ENCODE results near the gene PCDHGA4.
A peak's percentile ranks its signal among the peaks of the same experiment; 100 is the strongest.
"Not testable (repeated sequence)": the region's sequence is repeated elsewhere in the genome, so short reads cannot be mapped to it uniquely, and the experiment has no call there.

The PCDHGA4 gene

GRCh38 chr5:141366016-141366896 is 11.4 kb downstream of the PCDHGA4 start:
- TF ChIP-seq, protein P1, sequence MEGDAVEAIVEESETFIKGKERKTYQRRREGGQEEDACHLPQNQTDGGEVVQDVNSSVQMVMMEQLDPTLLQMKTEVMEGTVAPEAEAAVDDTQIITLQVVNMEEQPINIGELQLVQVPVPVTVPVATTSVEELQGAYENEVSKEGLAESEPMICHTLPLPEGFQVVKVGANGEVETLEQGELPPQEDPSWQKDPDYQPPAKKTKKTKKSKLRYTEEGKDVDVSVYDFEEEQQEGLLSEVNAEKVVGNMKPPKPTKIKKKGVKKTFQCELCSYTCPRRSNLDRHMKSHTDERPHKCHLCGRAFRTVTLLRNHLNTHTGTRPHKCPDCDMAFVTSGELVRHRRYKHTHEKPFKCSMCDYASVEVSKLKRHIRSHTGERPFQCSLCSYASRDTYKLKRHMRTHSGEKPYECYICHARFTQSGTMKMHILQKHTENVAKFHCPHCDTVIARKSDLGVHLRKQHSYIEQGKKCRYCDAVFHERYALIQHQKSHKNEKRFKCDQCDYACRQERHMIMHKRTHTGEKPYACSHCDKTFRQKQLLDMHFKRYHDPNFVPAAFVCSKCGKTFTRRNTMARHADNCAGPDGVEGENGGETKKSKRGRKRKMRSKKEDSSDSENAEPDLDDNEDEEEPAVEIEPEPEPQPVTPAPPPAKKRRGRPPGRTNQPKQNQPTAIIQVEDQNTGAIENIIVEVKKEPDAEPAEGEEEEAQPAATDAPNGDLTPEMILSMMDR (IDR thresholded peaks at IDR 0.05): no peak
- peak overlapping the region; percentile 19 for H3K4me3 ChIP-seq
- no peak for DNase-seq (ENCODE audit: low spot score)
- no peak overlapping the region for H3K27ac ChIP-seq

DNA sequence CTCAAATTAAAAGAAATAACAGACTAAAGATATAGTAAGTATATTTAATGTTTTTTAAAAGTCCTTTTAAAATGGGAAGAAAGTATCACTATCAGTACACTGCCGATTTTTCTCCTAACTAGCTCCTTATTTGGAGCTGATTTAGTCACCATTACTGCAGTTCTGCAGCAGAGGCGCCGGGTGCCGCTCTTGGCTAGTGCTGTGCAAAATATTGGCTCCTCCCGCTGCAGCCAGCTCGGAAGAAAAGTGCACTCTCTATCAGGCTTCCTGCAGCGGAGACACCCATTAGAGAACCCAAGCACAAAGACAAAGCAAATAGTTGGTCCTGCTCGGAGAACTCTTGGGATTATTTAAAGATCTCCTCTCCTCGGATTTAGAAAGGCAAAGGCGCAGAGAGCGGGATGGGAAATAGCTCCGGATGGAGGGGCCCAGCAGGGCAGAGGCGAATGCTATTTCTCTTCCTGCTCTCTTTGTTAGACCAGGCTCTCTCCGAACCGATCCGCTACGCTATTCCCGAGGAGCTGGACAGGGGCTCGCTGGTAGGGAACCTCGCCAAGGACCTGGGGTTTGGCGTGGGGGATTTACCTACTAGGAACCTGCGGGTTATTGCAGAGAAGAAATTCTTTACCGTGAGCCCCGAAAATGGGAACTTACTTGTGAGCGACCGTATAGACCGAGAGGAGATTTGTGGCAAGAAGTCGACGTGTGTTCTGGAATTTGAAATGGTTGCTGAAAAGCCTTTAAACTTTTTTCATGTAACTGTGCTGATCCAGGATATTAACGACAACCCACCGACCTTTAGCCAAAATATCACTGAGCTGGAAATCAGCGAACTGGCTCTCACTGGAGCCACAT is 15.4 kb downstream of the PCDHGA4 start, which contains the start of gene PCDHGB3:
TSS of gene PCDHGB3 (plus strand) at position 249 of the 855 bp plus-strand sequence. CDS start at position 402, 153 bp downstream.
- Histone ChIP-seq H3K27ac (no peak within 1 kb of the TSS), H3K4me3 (peak within 1 kb of the TSS; percentile 57)
- DNase-seq (ENCODE audit: low spot score): no peak

DNA sequence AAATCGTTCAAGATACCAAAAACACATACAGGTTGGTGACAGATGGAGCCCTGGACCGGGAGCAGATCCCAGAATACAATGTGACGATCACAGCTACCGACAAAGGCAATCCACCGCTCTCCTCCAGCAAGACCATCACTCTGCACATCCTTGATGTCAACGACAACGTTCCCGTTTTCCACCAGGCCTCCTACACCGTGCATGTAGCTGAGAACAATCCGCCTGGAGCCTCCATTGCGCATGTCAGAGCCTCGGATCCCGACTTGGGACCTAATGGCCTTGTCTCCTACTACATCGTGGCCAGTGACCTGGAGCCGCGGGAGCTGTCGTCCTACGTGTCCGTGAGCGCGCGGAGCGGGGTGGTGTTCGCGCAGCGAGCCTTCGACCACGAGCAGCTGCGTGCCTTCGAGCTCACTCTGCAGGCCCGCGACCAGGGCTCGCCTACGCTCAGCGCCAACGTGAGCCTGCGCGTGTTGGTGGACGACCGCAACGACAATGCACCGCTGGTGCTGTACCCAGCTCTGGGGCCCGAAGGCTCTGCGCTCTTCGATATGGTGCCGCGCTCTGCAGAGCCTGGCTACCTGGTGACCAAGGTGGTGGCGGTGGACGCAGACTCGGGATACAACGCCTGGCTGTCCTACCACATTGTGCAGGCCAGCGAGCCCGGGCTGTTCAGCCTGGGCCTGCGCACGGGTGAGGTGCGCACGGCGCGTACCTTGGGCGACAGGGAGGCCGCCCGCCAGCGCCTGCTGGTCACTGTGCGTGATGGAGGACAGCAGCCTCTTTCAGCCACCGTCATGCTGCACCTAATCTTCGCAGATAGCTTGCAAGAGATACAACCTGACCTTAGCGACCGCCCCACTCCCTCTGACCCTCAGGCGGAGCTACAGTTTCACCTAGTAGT is 17.0 kb downstream of the PCDHGA4 start:
- Histone ChIP-seq H3K4me3 (peak overlapping the region; percentile 57), H3K27ac (no peak overlapping the region)
- TF ChIP-seq, protein P1 (IDR thresholded peaks at IDR 0.05): no peak
- DNase-seq (ENCODE audit: low spot score): no peak

More for the DNA sequence above, 15.4 kb downstream of the PCDHGA4 start, which contains the start of gene PCDHGB3:
- TF ChIP-seq, protein P1 (IDR thresholded peaks at IDR 0.05): no peak

DNA sequence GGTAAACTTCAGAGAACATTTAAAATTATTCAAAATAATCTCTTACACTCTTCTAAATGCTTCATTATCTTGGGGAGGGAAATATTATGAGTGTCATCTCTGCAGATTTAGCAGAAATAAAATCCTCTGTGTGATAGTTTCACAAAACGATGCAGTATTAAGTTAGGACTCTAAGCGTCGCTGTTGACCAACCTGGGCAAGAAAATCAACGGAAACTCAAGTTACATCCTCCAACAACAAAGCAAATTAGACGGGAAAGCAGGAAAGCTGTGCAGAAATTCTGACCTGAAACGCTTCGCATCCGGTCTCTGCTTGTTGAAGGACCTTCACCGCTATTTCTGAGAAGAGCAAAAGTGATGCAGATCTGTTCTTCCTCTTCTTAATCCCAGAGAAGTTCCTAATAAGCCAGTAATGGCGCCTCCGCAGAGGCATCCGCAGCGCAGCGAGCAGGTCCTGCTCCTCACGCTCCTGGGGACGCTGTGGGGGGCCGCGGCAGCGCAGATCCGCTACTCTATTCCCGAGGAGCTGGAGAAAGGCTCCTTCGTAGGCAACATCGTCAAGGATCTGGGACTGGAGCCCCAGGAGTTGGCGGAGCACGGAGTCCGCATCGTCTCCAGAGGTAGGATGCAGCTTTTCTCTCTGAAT is 19.0 kb downstream of the PCDHGA4 start, which contains the start of gene PCDHGA6:
TSS of gene PCDHGA6 (plus strand) at position 219 of the 645 bp plus-strand sequence. CDS start at position 412, 193 bp downstream.
- no peak for DNase-seq (ENCODE audit: low spot score)
- TF ChIP-seq, protein P1 (IDR thresholded peaks at IDR 0.05): no peak
- Histone ChIP-seq H3K4me3 (peak within 1 kb of the TSS; percentile 49), H3K27ac (no peak within 1 kb of the TSS)

- Histone ChIP-seq H3K4me3 (peak overlapping the region; percentile 49), H3K27ac (no peak overlapping the region)
- TF ChIP-seq, protein P1 (IDR thresholded peaks at IDR 0.05): no peak
- no peak for DNase-seq (ENCODE audit: low spot score)
These were observed 19.8 kb downstream of the PCDHGA4 start for GRCh38 chr5:141374627-141375026.

GRCh38 chr5:141375444-141376155 is 20.8 kb downstream of the PCDHGA4 start:
- not testable (repeated sequence) for H3K27ac ChIP-seq; DNase-seq (ENCODE audit: low spot score)
- peak overlapping the region; percentile 12 for H3K4me3 ChIP-seq

Measured in coronary artery (tissue), 2 donors.